PC-3 (cell line): ENCODE data around the gene PLSCR4.

Experiments
- CTCF ChIP-seq: fragments of 300-600 bp; sonication (generic); conservative IDR thresholded peaks from 2 replicates; pipeline ENCODE4 v1.5.1; 2017; ENCODE audit warnings: antibody characterized with exemption, low read depth, mild to moderate bottlenecking, low read length
- EZH2 ChIP-seq: fragments of 300-600 bp; sonication (generic); IDR thresholded peaks from one replicate; pipeline ENCODE4 v1.6.1; 2017; ENCODE audit warnings: antibody characterized with exemption, mild to moderate bottlenecking, low read length; ENCODE audit not compliant: unreplicated experiment
- EZH2phosphoT487 ChIP-seq: fragments of 300-600 bp; sonication (generic); IDR thresholded peaks from 2 replicates; pipeline ENCODE4 v1.6.1; 2018; ENCODE audit warnings: mild to moderate bottlenecking, antibody characterized with exemption, low read length, borderline replicate concordance

- no peak for TF ChIP-seq CTCF
- no peak for TF ChIP-seq EZH2
- TF ChIP-seq EZH2phosphoT487, result no peak
These were observed 69.7 kb downstream of the PLSCR4 start for GRCh38 chr3:146181216-146181615.
